HG02571 (cell line): ENCODE measurements around the gene PCCB.
"Not testable (repeated sequence)": the region's sequence is repeated elsewhere in the genome, so short reads cannot be mapped to it uniquely, and the experiment has no call there.

Experiments
- ATAC-seq: cut with Tn5 transposase; IDR thresholded peaks from one replicate; pipeline ENCODE4 v1.9.1; 2021; ENCODE audit warnings: mild to moderate bottlenecking, moderate library complexity; ENCODE audit not compliant: unreplicated experiment

PCCB gene

DNA sequence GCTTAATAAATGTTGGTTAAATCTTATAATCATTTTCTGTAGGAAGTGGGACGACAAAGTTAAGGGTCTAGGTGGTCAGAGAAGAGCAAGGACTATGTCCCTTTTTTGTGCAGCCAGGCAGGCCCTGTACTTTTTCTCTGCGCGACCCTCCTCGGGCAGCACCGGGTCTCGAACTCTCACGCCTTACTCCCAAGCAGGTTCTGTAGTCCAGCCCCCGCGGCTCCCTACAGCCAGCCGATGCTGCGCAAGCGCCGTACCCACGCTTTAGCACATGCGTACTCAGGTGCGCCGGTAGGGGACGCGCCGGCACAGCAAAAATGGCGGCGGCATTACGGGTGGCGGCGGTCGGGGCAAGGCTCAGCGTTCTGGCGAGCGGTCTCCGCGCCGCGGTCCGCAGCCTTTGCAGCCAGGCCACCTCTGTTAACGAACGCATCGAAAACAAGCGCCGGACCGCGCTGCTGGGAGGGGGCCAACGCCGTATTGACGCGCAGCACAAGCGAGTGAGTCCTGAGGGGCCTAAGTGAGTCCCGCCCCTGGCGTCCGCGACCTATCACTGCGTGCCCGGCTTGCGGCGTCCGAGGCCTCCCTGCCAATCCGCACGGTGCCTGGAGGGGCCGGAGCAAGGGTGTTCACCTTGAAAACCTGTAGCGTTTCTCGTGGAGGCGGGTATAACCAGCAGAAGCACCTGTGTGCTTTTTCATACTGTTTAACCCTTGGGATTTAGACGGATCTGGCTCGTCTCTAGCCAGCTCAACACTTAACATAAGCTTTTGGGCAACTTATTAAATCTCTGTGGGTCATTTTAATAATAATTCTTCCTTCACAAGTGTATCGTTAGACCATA lies at the start of gene PCCB:
Gene PCCB, plus strand, starts transcription at position 282 of the 844 bp plus-strand sequence. Its CDS starts 36 bp downstream, at position 318.
- ATAC-seq = peak; percentile 98

DNA sequence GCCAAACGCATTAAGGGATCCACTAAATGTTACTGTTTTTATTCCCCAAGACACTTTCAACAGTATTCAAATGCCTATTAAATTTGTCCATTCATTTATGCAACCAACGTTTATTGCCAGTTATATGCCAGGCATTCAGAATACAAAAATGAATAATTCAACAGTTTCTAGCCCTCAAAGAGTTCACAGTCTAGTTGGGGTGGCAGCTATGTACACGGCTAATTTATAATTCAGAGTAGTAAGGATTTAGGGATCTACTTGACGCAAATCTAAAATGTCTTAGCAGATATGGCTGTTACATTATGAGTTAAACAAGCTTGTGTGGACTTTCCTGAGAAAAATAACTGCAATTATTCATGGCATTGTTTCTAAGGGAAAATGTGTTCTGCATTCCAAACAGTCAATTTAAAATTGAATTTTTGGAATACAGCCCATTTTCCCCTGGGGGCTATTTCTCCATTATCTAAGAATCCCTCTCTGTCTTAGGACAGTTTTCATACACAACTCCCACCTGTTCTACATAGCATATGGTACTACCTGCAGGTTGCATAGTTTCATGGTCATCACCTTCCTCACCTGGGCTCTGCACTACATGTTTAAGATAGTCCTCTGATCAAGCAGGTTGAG lies 42.5 kb upstream of the PCCB start:
- no peak for ATAC-seq

DNA sequence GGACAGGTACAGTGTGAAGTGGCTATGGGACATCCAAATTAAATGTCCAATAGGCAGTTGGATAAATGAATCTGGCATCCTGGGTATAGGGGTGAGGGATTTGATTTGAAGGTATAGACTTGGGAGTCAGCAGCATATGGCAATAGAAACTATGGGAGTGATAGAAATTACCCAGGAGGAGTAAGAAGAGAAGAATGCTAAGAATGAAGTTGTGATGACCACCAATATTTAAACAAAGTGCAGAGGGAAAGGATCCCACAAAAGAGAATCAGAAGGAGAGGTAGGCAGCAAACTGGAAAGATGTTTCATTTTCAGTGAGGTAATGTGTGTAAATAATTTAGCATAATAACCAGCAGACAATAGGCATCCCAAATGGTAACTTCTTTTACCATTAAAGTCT lies 40.2 kb upstream of the PCCB start:
- no peak for ATAC-seq

DNA sequence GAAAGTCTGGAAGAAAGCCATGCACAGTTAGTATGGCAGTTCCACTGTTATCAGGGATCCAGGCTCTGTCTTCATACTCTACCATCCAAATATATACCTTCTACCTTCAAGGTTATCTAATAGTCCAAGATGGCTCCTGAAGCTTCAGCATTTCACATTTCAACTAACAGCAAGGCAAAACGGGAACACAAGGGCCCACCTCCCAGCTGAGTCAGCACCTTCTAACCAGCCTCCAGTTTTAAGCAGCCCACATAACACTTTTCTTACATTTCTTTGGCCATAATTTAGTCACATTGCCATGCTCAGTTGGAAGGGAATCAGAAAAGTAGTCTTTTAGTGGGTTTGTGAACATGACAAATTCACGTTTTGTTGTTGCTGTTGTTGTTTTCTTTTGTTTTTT lies 38.6 kb upstream of the PCCB start:
- ATAC-seq = no peak

- ATAC-seq = not testable (repeated sequence)
Observed at GRCh38 chr3:136222746-136223145, 27.4 kb upstream of the PCCB start.

DNA sequence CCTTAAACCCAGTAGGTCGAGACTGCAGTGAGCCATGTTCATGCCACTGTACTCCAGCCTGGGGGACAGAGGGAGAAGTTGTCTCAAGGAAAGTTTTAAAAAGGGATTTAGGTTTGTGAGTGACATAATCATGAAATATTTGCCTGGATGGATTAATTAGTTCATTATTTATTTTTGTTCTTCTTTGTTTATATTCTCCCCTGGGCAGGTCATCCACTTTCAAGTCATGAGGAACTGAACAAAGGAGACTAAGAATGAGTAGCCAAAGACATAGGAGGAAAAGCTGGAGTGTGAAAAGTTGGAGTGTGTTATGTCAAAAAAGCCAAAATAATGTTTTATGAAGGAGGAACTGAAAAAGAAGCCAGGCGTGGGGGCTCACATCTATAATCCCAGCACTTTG lies 17.7 kb upstream of the PCCB start:
- ATAC-seq = no peak

- ATAC-seq = no peak
Observed at GRCh38 chr3:136235545-136235944, 14.6 kb upstream of the PCCB start.

- no peak for ATAC-seq
Observed at GRCh38 chr3:136236109-136236508, 14.0 kb upstream of the PCCB start.

DNA sequence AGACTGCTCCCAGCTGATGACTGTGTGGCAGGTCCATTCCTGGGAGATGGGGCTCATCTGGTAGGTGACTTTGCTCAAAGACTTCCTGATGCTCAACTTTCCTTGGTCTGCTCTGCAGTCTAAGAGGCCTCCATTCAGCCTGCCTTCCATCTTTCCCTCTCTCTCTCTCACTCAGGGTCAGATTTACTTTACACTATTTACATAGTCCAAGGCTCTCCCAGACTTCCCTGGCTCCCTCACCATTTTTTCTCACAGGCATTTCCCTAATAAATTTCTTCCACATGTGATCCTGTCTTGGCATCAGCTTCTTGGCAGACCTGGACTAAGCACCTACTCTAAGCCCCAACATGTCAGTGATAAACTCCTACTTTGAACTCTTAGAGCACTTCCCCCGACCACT lies 13.0 kb upstream of the PCCB start:
- no peak for ATAC-seq

DNA sequence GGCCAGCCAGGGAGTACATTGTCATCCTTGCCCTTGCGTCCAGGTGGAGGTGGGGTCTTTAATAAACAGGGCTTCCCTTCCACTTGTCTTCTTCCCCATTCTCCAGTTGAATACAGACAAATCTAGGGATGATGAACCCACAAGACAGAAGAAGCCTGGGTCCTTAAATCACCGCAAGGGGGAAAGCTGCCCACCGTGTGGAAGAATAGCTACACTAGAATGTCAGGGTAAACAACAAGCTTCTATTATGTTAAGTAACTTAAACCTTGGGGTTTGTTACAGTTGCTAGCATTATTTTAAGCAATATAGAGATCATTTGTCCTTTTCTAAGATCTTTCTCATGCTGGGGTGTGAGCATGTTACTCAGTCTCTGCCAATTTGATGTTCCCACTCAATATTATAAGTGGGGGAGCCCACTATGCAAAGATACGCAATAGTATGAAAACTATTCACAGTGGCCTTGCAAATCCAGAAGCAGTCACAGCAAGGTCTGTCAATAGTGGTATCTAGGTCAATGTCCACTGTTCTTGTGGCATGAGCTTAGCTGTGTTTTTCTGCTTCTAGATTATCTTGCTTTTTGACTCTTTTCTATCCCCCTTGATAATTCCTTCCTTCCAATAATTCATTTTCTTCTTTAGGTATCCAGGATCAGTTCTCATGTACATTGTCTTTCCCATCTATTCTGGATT lies 12.0 kb upstream of the PCCB start:
- no peak for ATAC-seq

GRCh38 chr3:136239094-136239493 lies 11.0 kb upstream of the PCCB start:
- ATAC-seq = no peak

DNA sequence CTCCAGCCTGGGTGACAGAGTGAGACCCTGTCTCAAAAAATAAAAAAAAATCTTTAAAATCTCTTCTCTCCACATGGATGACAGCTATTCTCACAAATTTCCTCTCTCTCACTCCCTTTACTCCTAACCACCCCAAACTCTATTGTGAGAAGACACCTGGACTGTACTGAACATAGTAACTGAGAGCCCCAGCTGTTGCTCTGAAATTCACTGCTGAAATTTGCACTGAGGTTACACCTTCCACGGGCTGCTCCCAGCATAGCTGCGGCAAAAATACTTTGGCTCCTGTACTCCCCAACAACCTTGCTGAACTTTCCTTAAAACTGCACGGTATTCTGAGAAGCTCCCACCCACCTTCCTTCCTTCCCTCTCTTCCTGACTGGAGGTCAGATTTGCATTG lies 4.4 kb upstream of the PCCB start:
- ATAC-seq = no peak

DNA sequence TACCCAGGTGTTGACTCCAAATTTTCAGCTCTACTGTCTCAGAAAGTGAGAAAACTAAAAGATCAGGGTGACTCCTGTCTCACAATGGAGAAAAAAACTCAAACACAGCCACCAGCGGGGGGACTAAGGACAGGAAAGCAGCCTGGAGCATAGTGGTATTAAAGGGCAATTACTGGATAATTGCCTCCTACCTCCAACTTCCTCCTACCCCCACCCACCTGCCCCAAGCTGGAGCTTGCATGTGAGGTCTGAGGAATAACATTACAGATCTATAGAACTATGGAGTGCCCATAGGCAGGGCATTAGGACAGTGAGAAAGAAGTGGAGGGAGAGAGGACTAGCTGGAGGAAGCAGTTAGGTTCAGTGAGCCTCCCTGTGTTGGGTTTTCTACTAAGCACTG lies 2.7 kb upstream of the PCCB start:
- ATAC-seq = no peak

- ATAC-seq = no peak
Observed at GRCh38 chr3:136247855-136248590, 2.1 kb upstream of the PCCB start.

DNA sequence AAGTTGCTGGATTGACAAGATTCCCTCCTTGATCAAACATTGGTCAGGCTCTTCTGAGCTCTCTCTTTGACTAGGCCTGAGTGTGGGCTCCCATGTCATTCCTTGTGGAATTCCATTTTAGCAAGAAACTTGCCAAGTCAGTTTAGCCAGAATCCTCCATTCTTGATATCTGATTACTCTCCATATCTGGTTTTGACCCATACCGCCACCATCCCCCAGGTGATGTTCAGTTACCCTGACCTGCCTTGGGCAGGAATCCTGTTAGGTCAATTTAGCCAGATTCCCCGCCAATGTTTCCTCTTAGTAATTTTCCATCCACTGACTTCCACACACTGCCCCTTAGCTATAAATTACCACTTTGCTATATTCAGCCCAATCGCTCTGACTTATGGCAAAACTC lies 1.0 kb upstream of the PCCB start:
- no peak for ATAC-seq

- no peak for ATAC-seq
Observed at GRCh38 chr3:136249593-136249992, 547 bp upstream of the PCCB start.

DNA sequence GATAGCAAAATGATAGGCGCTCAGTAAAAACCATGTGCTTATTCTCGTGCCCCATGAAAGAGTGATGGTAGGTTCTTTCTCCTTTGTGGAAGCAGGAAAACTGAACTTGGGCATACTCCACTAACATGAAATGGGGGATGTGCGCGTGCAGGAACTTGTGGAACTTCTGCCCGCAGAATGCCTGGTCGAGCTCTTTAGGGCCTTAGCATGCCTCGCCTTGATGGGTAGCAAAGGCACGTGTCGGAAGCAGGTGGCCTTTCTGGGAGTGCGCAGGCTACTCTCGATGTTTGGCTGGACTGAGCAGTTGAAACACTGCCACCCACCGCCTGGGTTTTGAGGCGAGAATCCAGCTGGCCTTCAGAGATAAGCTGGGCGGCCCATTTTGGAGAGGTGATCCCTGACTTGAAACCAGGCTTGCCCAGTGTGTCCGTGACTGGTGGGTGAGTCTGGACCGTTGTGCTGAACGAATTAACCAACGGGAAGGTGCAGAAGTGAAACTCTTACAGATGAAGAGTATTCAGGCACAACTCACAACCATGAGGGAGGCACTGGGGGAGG lies 842 bp downstream of the PCCB start:
- ATAC-seq = peak; percentile 28

- ATAC-seq = no peak
Observed at GRCh38 chr3:136251511-136251910, 1.4 kb downstream of the PCCB start.

- ATAC-seq = no peak
Observed at GRCh38 chr3:136255672-136256406, 5.7 kb downstream of the PCCB start.

GRCh38 chr3:136258199-136258598 lies 8.1 kb downstream of the PCCB start:
- ATAC-seq = no peak
